Measurements from ENCODE around the gene PSME2. TPM values are rescaled to one million over a fixed set of nuclear protein-coding genes. Genes with fewer than 3 reads are reported as not detected.

The PSME2 gene
- total and polyA plus RNA-seq, 2 experiments from 2014 or later: 54.0 to 259 TPM

- TF ChIP-seq ZNF462 (CRISPR knock-in tag; IDR thresholded peaks at IDR 0.05): no peak
- TF ChIP-seq STAT1 (IDR thresholded peaks at IDR 0.05; ENCODE audit: unreplicated experiment): no peak
- no peak for TF ChIP-seq POLR2AphosphoS5 (IDR thresholded peaks at IDR 0.05; ENCODE audit: low read depth)
- no peak for TF ChIP-seq CREB1 (CRISPR knock-in tag; IDR thresholded peaks at IDR 0.05; ENCODE audit: low read depth)
Measured at GRCh38 chr14:24110523-24110922, 35.9 kb downstream of the PSME2 start (continued).

GRCh38 chr14:24110060-24110459, 36.4 kb downstream of the PSME2 start:
- peaks cover 6% of the 10 kb centered on the region; the same call in 1 of the 2 replicates for H3F3A ChIP-seq (replicated peaks; ENCODE audit: low read depth)
- Mint-ChIP-seq H3K4me1 (peaks cover 3% of the 10 kb centered on the region; the same call in 2 of the 3 replicates), H3K4me3 (no peak overlapping the region), H3K9me3 (peaks cover 3% of the 10 kb centered on the region; the same call in 1 of the 3 replicates), H3K36me3 (ENCODE audit: low read depth) (peaks cover 6% of the 10 kb centered on the region; the same call in 2 of the 3 replicates), H3K27me3 (ENCODE audit: insufficient read depth, low read depth, poor library complexity) (peaks cover 16% of the 10 kb centered on the region), H3K27ac (no peak overlapping the region)
- no peaks in the 10 kb centered on the region for H3K27me3 ChIP-seq (ENCODE audit: insufficient read depth)
- H3K36me3 ChIP-seq (ENCODE audit: insufficient read depth): no peaks in the 10 kb centered on the region
- H3K4me2 ChIP-seq: no peak overlapping the region
- H4K20me1 ChIP-seq (replicated peaks; ENCODE audit: insufficient read depth): no peaks in the 10 kb centered on the region
- no peak overlapping the region for H2AFZ ChIP-seq
- no peak overlapping the region for H3K27ac ChIP-seq (ENCODE audit: low read depth)
- DNase-seq (ENCODE audit: low spot score) (no peak), ATAC-seq (no peak)
- no peaks in the 10 kb centered on the region for H3K9me2 ChIP-seq (ENCODE audit: insufficient read depth)
- H3K4me1 ChIP-seq (ENCODE audit: insufficient read depth): no peaks in the 10 kb centered on the region
- no peak overlapping the region for H3K4me3 ChIP-seq
- no peaks in the 10 kb centered on the region for H3K79me2 ChIP-seq (replicated peaks; ENCODE audit: insufficient read depth)
- TF ChIP-seq ZNF331 (CRISPR knock-in tag; IDR thresholded peaks at IDR 0.05; ENCODE audit: low read depth) (no peak), POLR2AphosphoS5 (IDR thresholded peaks at IDR 0.05; ENCODE audit: low read depth) (no peak), JUNB (IDR thresholded peaks at IDR 0.05; ENCODE audit: unreplicated experiment) (no peak), STAT1 (IDR thresholded peaks at IDR 0.05; ENCODE audit: unreplicated experiment) (no peak), EZH2 (IDR thresholded peaks at IDR 0.05; ENCODE audit: low read depth, unreplicated experiment) (no peak), EZH2phosphoT487 (IDR thresholded peaks at IDR 0.05; ENCODE audit: unreplicated experiment) (no peak), ZNF114 (CRISPR knock-in tag; IDR thresholded peaks at IDR 0.05) (no peak), CTCF (conservative IDR thresholded peaks at IDR 0.05; ENCODE audit: low read depth in 2 of 2) (no peak), NANOG (IDR thresholded peaks at IDR 0.05; ENCODE audit: borderline replicate concordance) (no peak), CREB1 (CRISPR knock-in tag; IDR thresholded peaks at IDR 0.05; ENCODE audit: low read depth) (no peak), ETS1 (IDR thresholded peaks at IDR 0.05) (no peak)
